ENCODE results near the gene SMAD2. TPM values are rescaled to one million over a fixed set of nuclear protein-coding genes. Genes with fewer than 3 reads are reported as not detected.

The SMAD2 gene
- total and polyA plus RNA-seq, 2 of the 8 experiments (the other 6 are each of a cell fraction or from before 2014, with no cell fraction given), result 28.4 to 124 TPM

DNA sequence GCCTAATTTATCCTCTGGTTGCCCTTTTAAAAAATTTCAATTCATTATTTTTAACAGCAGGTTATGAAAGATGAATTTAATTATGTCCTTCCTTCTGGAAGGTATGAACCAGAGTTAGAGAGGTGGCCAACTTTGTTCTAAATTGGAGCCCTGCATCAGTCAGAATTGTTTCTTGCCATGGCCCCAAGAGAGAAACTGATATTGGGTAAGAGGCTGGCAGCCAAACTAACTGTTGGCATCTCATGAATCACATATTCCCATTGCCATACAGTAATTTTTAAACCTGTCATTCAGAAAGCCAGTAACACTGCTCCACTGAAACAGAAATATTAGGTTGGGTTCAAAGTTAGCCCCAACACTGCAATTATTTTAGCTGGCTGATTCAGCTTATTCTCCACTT is 67.4 kb downstream of the SMAD2 start (continued):
- TF ChIP-seq, protein P1, sequence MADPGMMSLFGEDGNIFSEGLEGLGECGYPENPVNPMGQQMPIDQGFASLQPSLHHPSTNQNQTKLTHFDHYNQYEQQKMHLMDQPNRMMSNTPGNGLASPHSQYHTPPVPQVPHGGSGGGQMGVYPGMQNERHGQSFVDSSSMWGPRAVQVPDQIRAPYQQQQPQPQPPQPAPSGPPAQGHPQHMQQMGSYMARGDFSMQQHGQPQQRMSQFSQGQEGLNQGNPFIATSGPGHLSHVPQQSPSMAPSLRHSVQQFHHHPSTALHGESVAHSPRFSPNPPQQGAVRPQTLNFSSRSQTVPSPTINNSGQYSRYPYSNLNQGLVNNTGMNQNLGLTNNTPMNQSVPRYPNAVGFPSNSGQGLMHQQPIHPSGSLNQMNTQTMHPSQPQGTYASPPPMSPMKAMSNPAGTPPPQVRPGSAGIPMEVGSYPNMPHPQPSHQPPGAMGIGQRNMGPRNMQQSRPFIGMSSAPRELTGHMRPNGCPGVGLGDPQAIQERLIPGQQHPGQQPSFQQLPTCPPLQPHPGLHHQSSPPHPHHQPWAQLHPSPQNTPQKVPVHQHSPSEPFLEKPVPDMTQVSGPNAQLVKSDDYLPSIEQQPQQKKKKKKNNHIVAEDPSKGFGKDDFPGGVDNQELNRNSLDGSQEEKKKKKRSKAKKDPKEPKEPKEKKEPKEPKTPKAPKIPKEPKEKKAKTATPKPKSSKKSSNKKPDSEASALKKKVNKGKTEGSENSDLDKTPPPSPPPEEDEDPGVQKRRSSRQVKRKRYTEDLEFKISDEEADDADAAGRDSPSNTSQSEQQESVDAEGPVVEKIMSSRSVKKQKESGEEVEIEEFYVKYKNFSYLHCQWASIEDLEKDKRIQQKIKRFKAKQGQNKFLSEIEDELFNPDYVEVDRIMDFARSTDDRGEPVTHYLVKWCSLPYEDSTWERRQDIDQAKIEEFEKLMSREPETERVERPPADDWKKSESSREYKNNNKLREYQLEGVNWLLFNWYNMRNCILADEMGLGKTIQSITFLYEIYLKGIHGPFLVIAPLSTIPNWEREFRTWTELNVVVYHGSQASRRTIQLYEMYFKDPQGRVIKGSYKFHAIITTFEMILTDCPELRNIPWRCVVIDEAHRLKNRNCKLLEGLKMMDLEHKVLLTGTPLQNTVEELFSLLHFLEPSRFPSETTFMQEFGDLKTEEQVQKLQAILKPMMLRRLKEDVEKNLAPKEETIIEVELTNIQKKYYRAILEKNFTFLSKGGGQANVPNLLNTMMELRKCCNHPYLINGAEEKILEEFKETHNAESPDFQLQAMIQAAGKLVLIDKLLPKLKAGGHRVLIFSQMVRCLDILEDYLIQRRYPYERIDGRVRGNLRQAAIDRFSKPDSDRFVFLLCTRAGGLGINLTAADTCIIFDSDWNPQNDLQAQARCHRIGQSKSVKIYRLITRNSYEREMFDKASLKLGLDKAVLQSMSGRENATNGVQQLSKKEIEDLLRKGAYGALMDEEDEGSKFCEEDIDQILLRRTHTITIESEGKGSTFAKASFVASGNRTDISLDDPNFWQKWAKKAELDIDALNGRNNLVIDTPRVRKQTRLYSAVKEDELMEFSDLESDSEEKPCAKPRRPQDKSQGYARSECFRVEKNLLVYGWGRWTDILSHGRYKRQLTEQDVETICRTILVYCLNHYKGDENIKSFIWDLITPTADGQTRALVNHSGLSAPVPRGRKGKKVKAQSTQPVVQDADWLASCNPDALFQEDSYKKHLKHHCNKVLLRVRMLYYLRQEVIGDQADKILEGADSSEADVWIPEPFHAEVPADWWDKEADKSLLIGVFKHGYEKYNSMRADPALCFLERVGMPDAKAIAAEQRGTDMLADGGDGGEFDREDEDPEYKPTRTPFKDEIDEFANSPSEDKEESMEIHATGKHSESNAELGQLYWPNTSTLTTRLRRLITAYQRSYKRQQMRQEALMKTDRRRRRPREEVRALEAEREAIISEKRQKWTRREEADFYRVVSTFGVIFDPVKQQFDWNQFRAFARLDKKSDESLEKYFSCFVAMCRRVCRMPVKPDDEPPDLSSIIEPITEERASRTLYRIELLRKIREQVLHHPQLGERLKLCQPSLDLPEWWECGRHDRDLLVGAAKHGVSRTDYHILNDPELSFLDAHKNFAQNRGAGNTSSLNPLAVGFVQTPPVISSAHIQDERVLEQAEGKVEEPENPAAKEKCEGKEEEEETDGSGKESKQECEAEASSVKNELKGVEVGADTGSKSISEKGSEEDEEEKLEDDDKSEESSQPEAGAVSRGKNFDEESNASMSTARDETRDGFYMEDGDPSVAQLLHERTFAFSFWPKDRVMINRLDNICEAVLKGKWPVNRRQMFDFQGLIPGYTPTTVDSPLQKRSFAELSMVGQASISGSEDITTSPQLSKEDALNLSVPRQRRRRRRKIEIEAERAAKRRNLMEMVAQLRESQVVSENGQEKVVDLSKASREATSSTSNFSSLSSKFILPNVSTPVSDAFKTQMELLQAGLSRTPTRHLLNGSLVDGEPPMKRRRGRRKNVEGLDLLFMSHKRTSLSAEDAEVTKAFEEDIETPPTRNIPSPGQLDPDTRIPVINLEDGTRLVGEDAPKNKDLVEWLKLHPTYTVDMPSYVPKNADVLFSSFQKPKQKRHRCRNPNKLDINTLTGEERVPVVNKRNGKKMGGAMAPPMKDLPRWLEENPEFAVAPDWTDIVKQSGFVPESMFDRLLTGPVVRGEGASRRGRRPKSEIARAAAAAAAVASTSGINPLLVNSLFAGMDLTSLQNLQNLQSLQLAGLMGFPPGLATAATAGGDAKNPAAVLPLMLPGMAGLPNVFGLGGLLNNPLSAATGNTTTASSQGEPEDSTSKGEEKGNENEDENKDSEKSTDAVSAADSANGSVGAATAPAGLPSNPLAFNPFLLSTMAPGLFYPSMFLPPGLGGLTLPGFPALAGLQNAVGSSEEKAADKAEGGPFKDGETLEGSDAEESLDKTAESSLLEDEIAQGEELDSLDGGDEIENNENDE (IDR thresholded peaks at IDR 0.05; ENCODE audit: insufficient replicate concordance, low read length), result no peak
- TF ChIP-seq KDM1A (IDR thresholded peaks at IDR 0.05; ENCODE audit: borderline replicate concordance, low read length) (no peak), SP4 (IDR thresholded peaks at IDR 0.05; ENCODE audit: low read length) (no peak), CTBP2 (IDR thresholded peaks at IDR 0.05; ENCODE audit: borderline replicate concordance, insufficient read depth, insufficient read length, low read length) (no peak), POLR2A (IDR thresholded peaks at IDR 0.05; ENCODE audit: control extremely low read depth in 1 of 2, low read depth in 2 of 2, low read length in 2 of 2) (no peak), POLR2AphosphoS5 (IDR thresholded peaks at IDR 0.05; ENCODE audit: low read depth, low read length) (no peak), SIRT6 (IDR thresholded peaks at IDR 0.05; ENCODE audit: low read length) (no peak), TCF12 (IDR thresholded peaks at IDR 0.05; ENCODE audit: low read depth, low read length) (no peak), RFX5 (IDR thresholded peaks at IDR 0.05; ENCODE audit: borderline replicate concordance, low read depth, low read length) (no peak), SUZ12 (IDR thresholded peaks at IDR 0.05; ENCODE audit: low read length) (no peak)
- TF ChIP-seq, protein P2, sequence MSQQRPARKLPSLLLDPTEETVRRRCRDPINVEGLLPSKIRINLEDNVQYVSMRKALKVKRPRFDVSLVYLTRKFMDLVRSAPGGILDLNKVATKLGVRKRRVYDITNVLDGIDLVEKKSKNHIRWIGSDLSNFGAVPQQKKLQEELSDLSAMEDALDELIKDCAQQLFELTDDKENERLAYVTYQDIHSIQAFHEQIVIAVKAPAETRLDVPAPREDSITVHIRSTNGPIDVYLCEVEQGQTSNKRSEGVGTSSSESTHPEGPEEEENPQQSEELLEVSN (IDR thresholded peaks at IDR 0.05), result no peak
- TF ChIP-seq, protein P3, sequence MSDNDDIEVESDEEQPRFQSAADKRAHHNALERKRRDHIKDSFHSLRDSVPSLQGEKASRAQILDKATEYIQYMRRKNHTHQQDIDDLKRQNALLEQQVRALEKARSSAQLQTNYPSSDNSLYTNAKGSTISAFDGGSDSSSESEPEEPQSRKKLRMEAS (IDR thresholded peaks at IDR 0.05), result no peak
